Cortex of kidney (tissue), 1 donor: Measurements from ENCODE around the gene MAS1.

ENCODE experiments used
- DNase-seq: peaks from one replicate; lab custom pipeline; 2025; lab: John Stamatoyannopoulos, UW

Gene MAS1

GRCh38 chr6:159880412-159880975 lies 10.3 kb upstream of the MAS1 start:
- DNase-seq = no peak

DNA sequence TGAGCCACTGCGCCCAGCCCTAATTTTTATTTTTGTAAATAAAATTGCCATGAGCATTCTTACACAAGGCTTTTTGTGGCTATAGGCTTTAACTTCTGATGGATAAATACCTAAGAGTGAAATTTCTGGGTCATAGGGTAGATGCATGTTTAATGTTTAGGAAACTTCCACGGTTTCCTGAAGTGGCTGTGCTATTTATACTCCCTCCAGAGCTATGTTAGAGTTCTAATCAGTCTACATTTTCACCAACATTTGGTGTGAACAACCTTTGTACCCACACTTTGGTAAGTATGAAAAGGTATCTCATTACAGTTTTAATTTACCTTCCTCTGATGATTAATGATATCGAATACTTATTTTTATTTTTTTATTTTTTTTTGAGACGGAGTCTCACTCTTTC lies 6.1 kb upstream of the MAS1 start:
- DNase-seq = no peak

DNA sequence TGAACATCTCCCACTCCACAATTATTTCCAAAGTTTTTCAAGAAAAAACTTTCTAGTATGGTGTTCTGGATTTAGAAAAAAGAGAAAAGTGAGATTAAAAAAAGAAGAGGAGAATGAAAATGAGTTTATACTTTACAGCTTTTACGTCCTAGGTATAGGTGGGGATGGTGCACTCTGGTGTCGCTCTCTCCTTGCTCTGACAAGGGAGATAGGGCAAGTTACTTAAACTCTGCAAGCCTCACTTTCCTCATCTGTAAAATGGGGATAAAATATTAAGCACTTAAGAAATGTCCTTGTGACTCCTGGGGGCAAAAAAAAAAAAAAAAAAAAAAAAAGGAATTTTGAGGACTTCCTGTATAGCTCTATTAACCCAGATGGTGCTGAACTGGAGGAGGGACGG lies 4.5 kb upstream of the MAS1 start:
- DNase-seq = no peak

GRCh38 chr6:159887146-159887545 lies 3.6 kb upstream of the MAS1 start:
- no peak for DNase-seq

GRCh38 chr6:159887761-159888160 lies 3.0 kb upstream of the MAS1 start:
- DNase-seq = no peak

DNA sequence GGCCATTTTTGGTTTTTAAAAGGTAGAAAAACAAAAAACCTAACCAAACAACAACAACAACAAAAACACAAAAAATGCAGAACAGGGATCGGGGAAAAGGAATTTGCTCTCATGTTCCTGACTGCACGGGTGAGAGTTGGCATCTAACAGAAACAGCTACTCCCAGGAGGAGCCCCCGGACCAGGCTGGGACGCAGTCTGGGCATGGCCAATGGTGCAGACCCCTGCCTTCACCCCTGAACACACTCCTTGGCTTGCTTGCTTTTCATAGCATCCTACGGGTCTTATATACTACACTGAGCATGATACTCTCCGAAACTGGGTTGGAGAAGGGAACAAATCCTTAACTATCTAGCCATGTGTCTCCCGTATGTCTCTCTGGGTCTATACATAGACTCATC lies 587 bp upstream of the MAS1 start:
- no peak for DNase-seq

DNA sequence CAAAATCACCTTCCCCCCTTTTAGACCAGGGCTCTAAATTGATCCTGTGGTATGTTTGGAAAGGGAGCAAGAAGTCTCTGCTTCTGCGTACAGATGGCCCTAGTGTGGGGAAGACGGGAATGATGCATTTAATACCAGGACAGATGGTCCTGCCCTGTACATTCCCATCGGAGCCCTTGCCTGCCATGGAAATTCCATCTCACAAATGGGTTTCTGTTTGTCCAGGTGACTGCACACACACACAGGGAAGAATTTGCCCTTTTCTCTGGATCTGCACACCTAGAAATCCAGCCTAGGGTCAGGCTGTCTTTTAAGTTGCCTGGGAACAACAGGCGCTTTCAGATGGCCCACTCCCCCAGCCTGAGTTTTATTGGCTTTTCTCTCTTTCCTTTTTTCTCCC lies 1.3 kb downstream of the MAS1 start:
- DNase-seq = no peak

DNA sequence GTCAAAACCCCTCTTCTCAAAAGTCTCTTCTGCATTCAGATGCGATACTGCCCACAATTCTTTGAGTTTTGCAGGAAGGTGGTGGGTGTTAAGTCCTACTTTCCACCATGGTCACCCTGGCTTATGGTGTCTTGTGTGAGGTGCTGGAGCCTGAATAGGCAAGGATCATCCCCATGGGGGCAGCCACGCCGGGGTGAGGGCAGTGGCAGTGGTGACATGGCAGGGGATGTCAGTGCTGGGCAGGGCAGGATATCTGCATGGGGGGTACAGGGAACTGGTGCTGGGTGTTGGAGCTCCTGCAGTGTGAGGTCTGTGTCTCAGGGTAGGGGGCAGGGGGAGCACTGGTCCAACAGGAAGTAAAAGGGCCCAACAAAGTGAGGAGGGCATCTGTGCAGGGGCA lies 2.3 kb downstream of the MAS1 start:
- no peak for DNase-seq

- DNase-seq = no peak
Measured at GRCh38 chr6:159894991-159895390, 4.2 kb downstream of the MAS1 start.

DNA sequence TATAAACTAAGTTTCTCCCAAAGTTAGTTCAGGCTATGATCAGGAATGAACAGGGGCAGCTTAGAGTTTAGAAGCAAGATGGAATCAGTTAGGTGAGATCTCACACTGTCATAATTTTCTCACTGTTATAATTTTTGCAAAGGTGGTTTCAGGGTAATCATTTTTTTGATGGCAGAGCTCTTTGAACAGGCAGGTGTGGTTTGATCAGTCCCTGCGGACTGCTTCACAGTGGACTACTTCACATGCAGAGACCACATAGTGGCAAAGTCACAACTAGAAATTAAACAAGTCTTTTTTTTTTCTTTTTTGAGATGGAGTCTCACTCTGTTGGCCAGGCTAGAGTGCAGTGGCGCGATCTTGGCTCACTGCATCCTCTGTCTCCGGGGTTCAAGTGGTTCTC lies 6.8 kb downstream of the MAS1 start:
- DNase-seq = no peak

DNA sequence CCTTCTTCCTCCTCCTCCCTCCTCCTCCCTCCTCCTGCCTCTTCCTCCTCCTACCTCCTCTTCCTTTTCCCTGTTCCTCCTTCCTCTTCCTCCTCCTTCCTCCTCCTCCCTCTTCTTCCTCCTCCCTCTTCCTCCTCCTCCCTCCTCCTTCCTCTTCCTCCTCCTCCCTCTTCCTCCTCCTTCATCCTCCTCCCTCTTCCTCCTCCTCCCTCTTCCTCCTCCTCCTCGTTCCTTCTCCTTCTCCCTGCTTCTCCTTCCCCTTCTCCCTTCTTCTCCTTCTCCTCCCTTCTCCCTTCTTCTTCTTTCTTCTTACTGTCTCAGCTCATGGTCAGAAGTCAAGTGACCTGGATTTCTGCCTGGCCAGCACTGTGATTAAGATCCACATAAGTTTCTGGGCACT lies 7.7 kb downstream of the MAS1 start:
- no peak for DNase-seq

DNA sequence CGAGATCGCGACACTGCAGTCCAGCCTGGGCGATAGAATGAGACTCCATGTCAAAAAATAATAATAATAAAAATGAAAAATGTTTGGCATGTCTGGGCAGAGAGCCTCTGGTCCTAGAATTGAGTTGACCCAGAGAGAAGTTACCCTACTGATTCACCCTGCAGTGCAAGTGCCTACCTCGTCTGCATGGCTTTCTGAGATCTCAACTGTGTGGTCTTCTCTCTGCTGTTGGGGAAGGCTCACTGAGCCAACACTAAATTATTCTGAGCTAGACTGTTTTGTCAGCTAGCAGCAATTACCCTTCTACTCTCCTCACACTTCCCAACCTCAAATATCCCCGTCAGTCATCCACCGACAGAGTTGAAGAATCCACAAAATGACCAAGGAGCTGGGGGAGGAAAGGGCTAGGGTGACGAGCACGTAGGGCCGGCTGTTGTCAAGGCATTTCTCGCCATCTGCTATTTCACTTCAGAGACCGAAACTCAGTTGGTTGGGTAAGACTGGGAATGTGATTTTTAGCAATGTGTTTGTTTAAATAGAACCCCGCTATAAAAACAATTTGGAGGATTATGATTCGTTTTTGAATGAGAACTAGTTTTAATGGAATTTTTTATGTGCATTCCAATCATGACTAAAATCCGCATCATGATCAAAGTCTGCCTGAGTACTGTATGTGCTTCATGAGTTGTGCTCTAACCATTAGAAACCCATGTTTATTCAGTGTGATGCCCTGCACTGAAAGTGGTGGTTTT lies 9.4 kb downstream of the MAS1 start:
- no peak for DNase-seq

DNA sequence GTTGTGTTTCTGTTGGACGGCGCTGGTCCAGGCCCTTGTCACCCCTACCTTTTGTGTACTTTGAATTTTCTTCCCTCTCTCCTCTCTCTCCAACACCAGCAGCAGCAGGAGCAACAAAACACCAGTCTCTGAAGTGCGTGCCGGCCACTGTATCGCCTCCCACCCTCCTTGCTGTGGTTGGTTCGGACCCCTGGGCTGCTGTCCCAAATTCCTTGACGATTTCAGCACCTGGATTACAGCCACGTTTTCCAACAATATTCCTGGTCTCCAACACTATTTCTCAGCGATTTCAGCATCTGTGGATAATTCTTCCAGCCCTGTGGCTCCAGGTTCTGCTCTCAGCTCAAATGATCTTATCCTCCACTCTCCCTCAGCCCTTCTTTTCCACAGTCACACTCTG lies 11.8 kb downstream of the MAS1 start:
- DNase-seq = no peak

- DNase-seq = no peak
Measured at GRCh38 chr6:159904497-159904911, 13.7 kb downstream of the MAS1 start.

DNA sequence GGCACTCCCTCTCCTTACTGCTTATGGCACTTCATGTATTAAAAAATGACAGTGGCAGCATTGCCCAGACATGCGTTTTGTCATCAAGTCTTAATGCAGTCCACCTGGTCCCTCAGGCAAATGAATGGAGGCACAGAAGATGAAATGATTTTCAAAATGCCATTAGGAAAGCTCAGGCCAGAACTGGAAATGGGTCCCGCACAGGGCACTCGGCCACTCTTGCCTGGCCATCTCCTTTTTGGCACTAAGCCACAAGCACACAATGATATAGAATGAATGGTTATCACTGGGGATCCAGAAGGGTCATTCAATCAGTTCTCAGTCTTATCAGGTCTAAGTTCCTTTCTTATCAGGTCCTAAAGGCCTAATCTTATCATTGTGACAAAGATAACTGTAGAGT lies 15.6 kb downstream of the MAS1 start:
- DNase-seq = no peak

DNA sequence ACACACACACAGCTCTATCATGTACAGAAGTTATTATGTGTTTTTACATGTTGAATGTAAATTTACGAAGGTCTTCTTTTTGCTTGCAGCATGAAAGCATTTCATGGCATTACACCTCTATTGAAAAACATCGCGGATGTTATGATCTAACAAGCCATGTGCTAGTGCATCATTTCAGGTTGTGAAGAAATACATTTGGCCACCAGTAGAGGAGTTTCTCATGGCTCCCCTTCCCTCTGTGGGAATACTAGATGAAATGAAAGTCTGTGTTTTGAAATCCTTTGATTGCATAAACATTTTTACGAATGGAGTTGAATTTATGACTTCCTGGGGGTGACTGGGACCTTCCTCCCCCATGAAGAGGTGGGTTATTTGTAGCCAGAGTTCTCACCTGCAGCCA lies 17.7 kb downstream of the MAS1 start:
- DNase-seq = no peak

GRCh38 chr6:159908979-159909378 lies 18.2 kb downstream of the MAS1 start:
- DNase-seq = no peak

GRCh38 chr6:159910342-159910741 lies 19.6 kb downstream of the MAS1 start:
- DNase-seq = no peak

DNA sequence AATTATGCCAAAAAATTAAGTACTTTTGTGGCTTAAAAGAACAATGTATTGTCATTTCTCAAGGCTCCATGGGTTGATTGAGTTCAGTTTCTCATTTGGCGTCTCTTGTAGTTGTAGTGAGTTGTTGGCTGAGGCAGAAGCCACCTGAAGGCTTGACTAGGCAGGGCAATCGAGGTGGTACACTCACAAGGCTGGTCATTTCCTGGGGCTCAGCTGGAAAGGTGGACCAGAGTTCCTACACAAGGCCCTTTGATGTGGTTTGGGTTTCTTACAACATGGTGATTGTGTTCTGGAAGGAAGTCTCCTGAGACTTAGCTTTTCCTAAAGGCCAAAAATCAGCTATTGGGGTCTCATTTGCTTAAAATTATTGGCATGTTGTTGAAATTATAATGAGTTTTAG lies 22.6 kb downstream of the MAS1 start:
- DNase-seq = no peak

DNA sequence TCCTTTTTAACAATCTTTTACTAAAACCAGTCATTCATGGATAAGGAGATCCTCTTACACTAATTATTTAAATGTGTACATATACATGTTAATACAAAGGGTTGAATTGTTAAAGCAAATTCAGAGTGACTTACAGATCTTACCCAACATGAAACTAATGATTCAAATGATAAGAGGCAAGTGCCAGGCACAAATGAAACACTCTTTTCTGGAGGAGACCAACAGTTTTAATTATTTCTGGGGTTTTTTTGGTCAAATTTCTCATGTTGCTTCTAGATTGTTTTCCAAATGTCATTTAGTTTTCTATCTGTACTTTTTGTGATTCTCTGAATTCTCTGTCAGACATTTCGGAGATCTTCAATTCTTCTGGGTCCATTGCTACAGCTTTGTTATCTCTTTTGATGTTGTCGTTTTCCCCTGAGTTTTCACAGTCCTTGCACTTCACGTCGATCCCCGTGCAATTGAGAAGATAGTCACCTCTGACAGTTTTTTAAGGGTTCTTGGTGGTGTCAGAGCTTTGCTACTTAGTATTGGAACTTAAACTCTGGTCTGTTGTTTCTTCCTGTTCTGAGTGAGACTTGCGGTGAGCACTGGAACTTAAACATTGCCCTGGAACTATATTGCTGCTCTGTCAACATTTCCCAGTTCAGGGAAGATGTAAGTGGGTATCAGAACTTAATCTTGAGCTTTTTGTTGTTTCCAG lies 23.2 kb downstream of the MAS1 start:
- no peak for DNase-seq

- DNase-seq = no peak
Measured at GRCh38 chr6:159914565-159914923, 23.8 kb downstream of the MAS1 start.

GRCh38 chr6:159915397-159915796 lies 24.6 kb downstream of the MAS1 start:
- DNase-seq = no peak

DNA sequence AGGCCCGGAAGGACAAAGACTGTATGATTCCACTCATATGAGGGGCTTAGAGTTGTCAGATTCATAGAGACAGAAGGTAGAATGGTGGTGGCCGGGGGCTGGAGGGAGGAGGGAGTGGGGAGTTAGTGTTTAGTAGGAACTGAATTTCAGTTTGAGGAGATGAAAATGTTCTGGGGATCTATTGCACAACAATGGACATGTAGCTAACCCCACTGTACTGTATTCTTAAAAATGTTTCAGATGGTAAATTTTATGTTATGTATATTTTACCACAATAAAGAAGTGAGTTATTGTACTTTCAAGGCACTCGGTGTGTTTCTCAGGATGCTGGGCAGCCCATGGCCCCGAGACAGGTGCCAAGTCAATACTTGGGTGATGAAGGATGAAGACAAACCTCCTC lies 25.4 kb downstream of the MAS1 start:
- DNase-seq = no peak

DNA sequence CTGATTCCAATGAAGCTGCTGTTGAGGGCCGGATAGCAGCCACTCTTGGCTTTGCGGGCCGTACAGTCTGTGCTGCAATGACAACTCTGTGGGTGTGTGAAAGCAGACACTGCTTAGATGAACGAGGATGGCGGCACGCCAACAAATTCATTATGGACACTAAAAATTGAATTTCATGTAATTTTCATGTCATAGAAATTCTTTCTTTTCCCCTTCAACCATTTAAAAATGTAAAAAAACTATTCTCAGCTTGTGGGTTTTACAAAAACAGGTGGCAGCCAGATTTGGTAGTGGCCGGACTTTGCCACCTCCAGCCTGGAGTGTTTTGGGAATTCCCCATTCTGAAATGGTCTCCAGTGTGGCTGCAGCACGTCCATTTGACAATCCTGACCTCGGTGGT lies 26.0 kb downstream of the MAS1 start:
- DNase-seq = no peak
